HG02798 (cell line): ENCODE measurements around the gene SFMBT2.

Source experiments
- ATAC-seq: cut with Tn5 transposase; IDR thresholded peaks from one replicate; pipeline ENCODE4 v1.9.1; 2021; ENCODE audit warnings: mild to moderate bottlenecking; ENCODE audit not compliant: unreplicated experiment, poor library complexity

The SFMBT2 gene

GRCh38 chr10:7121154-7121797 lies 289.6 kb downstream of the SFMBT2 start:
- peak; percentile 65 for ATAC-seq

- ATAC-seq, result no peak
These were observed 291.4 kb downstream of the SFMBT2 start for GRCh38 chr10:7119325-7120015.

- ATAC-seq, result no peak
These were observed 292.8 kb downstream of the SFMBT2 start for GRCh38 chr10:7117806-7118674.

GRCh38 chr10:7117177-7117799 lies 293.5 kb downstream of the SFMBT2 start:
- no peak for ATAC-seq

GRCh38 chr10:7111561-7111960 lies 299.3 kb downstream of the SFMBT2 start:
- no peak for ATAC-seq

- no peak for ATAC-seq
These were observed 299.7 kb downstream of the SFMBT2 start for GRCh38 chr10:7111089-7111488.
